ENCODE results near the gene STARD7. TPM values are rescaled to one million over a fixed set of nuclear protein-coding genes. Genes with fewer than 3 reads are reported as not detected.

STARD7 gene, protein sequence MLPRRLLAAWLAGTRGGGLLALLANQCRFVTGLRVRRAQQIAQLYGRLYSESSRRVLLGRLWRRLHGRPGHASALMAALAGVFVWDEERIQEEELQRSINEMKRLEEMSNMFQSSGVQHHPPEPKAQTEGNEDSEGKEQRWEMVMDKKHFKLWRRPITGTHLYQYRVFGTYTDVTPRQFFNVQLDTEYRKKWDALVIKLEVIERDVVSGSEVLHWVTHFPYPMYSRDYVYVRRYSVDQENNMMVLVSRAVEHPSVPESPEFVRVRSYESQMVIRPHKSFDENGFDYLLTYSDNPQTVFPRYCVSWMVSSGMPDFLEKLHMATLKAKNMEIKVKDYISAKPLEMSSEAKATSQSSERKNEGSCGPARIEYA
- total RNA-seq (100 to 1,000 TPM in 1 of 2 donors, 10 to 100 TPM in 1; 72.0 to 120 TPM), polyA plus RNA-seq (10 to 100 TPM; 42.9 to 47.4 TPM)

DNA sequence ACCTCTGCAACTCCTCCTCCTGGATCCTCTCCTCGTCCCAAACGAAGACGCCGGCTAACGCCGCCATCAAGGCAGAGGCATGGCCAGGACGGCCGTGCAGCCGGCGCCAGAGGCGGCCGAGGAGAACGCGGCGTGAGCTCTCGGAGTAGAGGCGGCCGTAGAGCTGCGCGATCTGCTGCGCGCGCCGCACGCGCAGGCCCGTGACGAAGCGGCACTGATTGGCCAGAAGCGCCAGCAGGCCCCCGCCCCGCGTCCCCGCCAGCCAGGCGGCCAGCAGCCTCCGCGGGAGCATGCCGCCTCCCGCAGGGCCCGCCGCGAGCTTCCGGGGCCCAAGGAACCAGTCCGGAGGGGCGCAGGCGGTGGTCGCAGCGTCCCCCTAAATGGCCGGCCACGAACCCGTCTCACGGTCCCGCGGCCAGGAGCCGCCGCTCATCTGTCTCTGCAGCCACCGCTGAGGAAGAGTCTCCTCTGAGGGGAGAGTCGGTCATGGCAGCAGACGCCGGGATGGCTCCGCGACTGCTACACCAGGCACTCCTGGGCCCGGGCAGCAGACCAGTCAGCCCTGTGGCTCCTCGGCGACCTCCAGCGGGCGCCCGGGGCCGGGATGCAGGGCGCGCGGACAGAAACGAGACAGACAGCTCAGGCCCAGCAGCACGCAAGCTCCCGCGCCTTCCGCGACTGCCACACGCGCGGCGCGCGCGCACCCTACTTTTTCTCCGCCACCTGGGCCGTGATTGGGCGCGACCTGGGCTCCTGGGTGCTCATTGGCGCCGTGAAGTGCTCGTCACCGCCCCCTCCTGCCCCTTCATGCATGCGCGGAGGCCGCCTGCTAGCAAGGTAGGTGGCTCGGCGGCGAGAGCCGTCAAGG, at the start of gene STARD7:
Gene STARD7, minus strand, starts transcription at position 685 of the 868 bp plus-strand sequence. Its CDS starts 393 bp downstream, at position 292.
- H3K9me3 ChIP-seq (ENCODE audit: control insufficient read depth in 4 of 4, low read length in 3 of 4), result no peaks in the 10 kb centered on the region
- peak within 1 kb of the TSS; percentile 86 to 95 (median 92) for H3K4me3 ChIP-seq (ENCODE audit: low read depth in 1 of 3, low read length in 3 of 3)
- H3K4me1 ChIP-seq (ENCODE audit: control insufficient read depth in 4 of 4, insufficient read depth in 4 of 4, low read length in 3 of 4), result peaks cover 18 to 43% (median 37%) of the 10 kb centered on the region in 4 donors
- H3K36me3 ChIP-seq (ENCODE audit: control insufficient read depth in 4 of 4, insufficient read depth in 3 of 4, low read depth in 1 of 4, low read length in 3 of 4), result no peaks in the 10 kb centered on the region
- TF ChIP-seq HNF4A (conservative IDR thresholded peaks at IDR 0.05) (no peak), GABPA (IDR thresholded peaks at IDR 0.05 in 1 of 2, conservative IDR thresholded peaks at IDR 0.05 in 1 of 2) (no peak), FOXA1 (IDR thresholded peaks at IDR 0.05) (no peak), NR2F2 (IDR thresholded peaks at IDR 0.05) (no peak), EGR1 (IDR thresholded peaks at IDR 0.05; ENCODE audit: low read depth in 2 of 2) (peak; percentile 91 to 96), RXRA (IDR thresholded peaks at IDR 0.05) (peak; percentile 31 to 32), TAF1 (conservative IDR thresholded peaks at IDR 0.05) (peak; percentile 45), RAD21 (IDR thresholded peaks at IDR 0.05) (no peak), SP1 (IDR thresholded peaks at IDR 0.05) (peak; percentile 91), YY1 (IDR thresholded peaks at IDR 0.05) (no peak)
- TF ChIP-seq, protein P1, sequence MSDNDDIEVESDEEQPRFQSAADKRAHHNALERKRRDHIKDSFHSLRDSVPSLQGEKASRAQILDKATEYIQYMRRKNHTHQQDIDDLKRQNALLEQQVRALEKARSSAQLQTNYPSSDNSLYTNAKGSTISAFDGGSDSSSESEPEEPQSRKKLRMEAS (IDR thresholded peaks at IDR 0.05), result peak; percentile 41
- TF ChIP-seq, protein P2, sequence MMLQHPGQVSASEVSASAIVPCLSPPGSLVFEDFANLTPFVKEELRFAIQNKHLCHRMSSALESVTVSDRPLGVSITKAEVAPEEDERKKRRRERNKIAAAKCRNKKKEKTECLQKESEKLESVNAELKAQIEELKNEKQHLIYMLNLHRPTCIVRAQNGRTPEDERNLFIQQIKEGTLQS (IDR thresholded peaks at IDR 0.05), result no peak
- TF ChIP-seq, protein P3, sequence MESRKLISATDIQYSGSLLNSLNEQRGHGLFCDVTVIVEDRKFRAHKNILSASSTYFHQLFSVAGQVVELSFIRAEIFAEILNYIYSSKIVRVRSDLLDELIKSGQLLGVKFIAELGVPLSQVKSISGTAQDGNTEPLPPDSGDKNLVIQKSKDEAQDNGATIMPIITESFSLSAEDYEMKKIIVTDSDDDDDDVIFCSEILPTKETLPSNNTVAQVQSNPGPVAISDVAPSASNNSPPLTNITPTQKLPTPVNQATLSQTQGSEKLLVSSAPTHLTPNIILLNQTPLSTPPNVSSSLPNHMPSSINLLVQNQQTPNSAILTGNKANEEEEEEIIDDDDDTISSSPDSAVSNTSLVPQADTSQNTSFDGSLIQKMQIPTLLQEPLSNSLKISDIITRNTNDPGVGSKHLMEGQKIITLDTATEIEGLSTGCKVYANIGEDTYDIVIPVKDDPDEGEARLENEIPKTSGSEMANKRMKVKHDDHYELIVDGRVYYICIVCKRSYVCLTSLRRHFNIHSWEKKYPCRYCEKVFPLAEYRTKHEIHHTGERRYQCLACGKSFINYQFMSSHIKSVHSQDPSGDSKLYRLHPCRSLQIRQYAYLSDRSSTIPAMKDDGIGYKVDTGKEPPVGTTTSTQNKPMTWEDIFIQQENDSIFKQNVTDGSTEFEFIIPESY (IDR thresholded peaks at IDR 0.05), result no peak
- TF ChIP-seq, protein P4, sequence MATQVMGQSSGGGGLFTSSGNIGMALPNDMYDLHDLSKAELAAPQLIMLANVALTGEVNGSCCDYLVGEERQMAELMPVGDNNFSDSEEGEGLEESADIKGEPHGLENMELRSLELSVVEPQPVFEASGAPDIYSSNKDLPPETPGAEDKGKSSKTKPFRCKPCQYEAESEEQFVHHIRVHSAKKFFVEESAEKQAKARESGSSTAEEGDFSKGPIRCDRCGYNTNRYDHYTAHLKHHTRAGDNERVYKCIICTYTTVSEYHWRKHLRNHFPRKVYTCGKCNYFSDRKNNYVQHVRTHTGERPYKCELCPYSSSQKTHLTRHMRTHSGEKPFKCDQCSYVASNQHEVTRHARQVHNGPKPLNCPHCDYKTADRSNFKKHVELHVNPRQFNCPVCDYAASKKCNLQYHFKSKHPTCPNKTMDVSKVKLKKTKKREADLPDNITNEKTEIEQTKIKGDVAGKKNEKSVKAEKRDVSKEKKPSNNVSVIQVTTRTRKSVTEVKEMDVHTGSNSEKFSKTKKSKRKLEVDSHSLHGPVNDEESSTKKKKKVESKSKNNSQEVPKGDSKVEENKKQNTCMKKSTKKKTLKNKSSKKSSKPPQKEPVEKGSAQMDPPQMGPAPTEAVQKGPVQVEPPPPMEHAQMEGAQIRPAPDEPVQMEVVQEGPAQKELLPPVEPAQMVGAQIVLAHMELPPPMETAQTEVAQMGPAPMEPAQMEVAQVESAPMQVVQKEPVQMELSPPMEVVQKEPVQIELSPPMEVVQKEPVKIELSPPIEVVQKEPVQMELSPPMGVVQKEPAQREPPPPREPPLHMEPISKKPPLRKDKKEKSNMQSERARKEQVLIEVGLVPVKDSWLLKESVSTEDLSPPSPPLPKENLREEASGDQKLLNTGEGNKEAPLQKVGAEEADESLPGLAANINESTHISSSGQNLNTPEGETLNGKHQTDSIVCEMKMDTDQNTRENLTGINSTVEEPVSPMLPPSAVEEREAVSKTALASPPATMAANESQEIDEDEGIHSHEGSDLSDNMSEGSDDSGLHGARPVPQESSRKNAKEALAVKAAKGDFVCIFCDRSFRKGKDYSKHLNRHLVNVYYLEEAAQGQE (IDR thresholded peaks at IDR 0.05), result peak; percentile 60
- no peaks in the 10 kb centered on the region for H3K27me3 ChIP-seq (ENCODE audit: control insufficient read depth in 4 of 4, insufficient read depth in 4 of 4, low read length in 3 of 4)
- DNase-seq (ENCODE audit: low spot score), result peak; percentile 99
- peak within 1 kb of the TSS; percentile 57 to 98 for H3K9ac ChIP-seq (ENCODE audit: low read depth in 1 of 2, low read length in 2 of 2)
- H3K27ac ChIP-seq (ENCODE audit: low read depth in 1 of 2, low read length in 2 of 2), result peak within 1 kb of the TSS; percentile 92 to 98
- WGBS, result under 1% methylated on average over 100 of the region's 100 CpGs

Data from liver (tissue), 9 donors.